WTC11 (cell line): ENCODE data around the gene GSPT1. TPM values are rescaled to one million over a fixed set of nuclear protein-coding genes. Genes with fewer than 3 reads are reported as not detected.
A peak's percentile ranks its signal among the peaks of the same experiment; 100 is the strongest.
"Not testable (repeated sequence)": the region's sequence is repeated elsewhere in the genome, so short reads cannot be mapped to it uniquely, and the experiment has no call there.

Source experiments
- ATAC-seq: fragments of 200-7000 bp; cut with Tn5 transposase; 2 replicates; pipeline ENCODE4 v1.10.0; 2021; ENCODE audit warnings: mild to moderate bottlenecking, moderate library complexity
- CTCF ChIA-PET: fragments of 300-600 bp; sonication (Branson Sonifier 250); formaldehyde crosslinking; loops from one replicate; lab custom pipeline; 2021; ENCODE audit warnings: antibody characterized with exemption; lab: Charles Lee
- POLR2A ChIA-PET: fragments of 350-600 bp; sonication (Branson Sonifier 250); formaldehyde crosslinking; loops from one replicate; lab custom pipeline; 2021; ENCODE audit warnings: antibody characterized with exemption; lab: Charles Lee
- DNase-seq: peaks from one replicate; pipeline ENCODE4 v3.0.0; 2021; ENCODE audit warnings: low spot score
- H3K27ac Mint-ChIP-seq: 2 replicates; pipeline ENCODE4 v1.8.0; 2021; ENCODE audit warnings: mixed read lengths
- H3K27me3 Mint-ChIP-seq: 2 replicates; pipeline ENCODE4 v1.8.0; 2021; ENCODE audit warnings: low read depth, mild to moderate bottlenecking, moderate library complexity, mixed read lengths
- H3K36me3 Mint-ChIP-seq: 2 replicates; pipeline ENCODE4 v1.8.0; 2021; ENCODE audit warnings: mixed read lengths
- H3K4me1 Mint-ChIP-seq: 2 replicates; pipeline ENCODE4 v1.8.0; 2022; ENCODE audit warnings: mixed read lengths
- H3K4me3 Mint-ChIP-seq: 2 replicates; pipeline ENCODE4 v1.8.0; 2021; ENCODE audit warnings: mild to moderate bottlenecking, moderate library complexity, mixed read lengths
- H3K9me3 Mint-ChIP-seq: 2 replicates; pipeline ENCODE4 v1.8.0; 2021; ENCODE audit warnings: mixed read lengths
- CREB1 ChIP-seq: sonication (generic); formaldehyde crosslinking; IDR thresholded peaks from 2 replicates; pipeline ENCODE4 v1.8.0; 2023; ENCODE audit warnings: mild to moderate bottlenecking, missing genetic modification reagents
- FOXP1 ChIP-seq: sonication (generic); formaldehyde crosslinking; IDR thresholded peaks from 2 replicates; pipeline ENCODE4 v1.8.0; 2022; ENCODE audit warnings: missing genetic modification reagents, mild to moderate bottlenecking, moderate library complexity, borderline replicate concordance
- GABPB1 ChIP-seq: sonication (generic); formaldehyde crosslinking; IDR thresholded peaks from 2 replicates; pipeline ENCODE4 v1.8.1; 2023; ENCODE audit warnings: mild to moderate bottlenecking, missing genetic modification reagents
- NFE2L1 ChIP-seq: sonication (generic); formaldehyde crosslinking; IDR thresholded peaks from 2 replicates; pipeline ENCODE4 v1.8.1; 2023; ENCODE audit warnings: missing genetic modification reagents
- TEAD4 ChIP-seq: sonication (generic); formaldehyde crosslinking; IDR thresholded peaks from 2 replicates; pipeline ENCODE4 v1.8.0; 2022; ENCODE audit warnings: mild to moderate bottlenecking, missing genetic modification reagents
- TP53 ChIP-seq: sonication (generic); formaldehyde crosslinking; IDR thresholded peaks from 2 replicates; pipeline ENCODE4 v1.8.1; 2023; ENCODE audit warnings: mild to moderate bottlenecking, missing genetic modification reagents
- ZNF219 ChIP-seq: sonication (generic); formaldehyde crosslinking; IDR thresholded peaks from 2 replicates; pipeline ENCODE4 v1.8.0; 2023; ENCODE audit warnings: missing genetic modification reagents, mild to moderate bottlenecking, borderline replicate concordance
- total RNA-seq: library from RNA; stranded (reverse); gene quantifications from 3 replicates; pipeline ENCODE4 v1.2.3, GENCODE V29; 2021
- TF ChIP-seq, protein P1 (sequence below): sonication (generic); formaldehyde crosslinking; IDR thresholded peaks from 2 replicates; pipeline ENCODE4 v1.8.1; 2022; ENCODE audit warnings: mild to moderate bottlenecking, moderate library complexity, missing genetic modification reagents
- TF ChIP-seq, protein P2 (sequence below): fragments of 250-450 bp; sonication (Bioruptor Pico); IDR thresholded peaks from 2 replicates; pipeline ENCODE4 v2.1.2; 2022; ENCODE audit warnings: mild to moderate bottlenecking, moderate library complexity
- TF ChIP-seq, protein P3 (sequence below): sonication (generic); formaldehyde crosslinking; IDR thresholded peaks from 2 replicates; pipeline ENCODE4 v1.8.0; 2022; ENCODE audit warnings: missing genetic modification reagents
- TF ChIP-seq, protein P4 (sequence below): sonication (generic); formaldehyde crosslinking; IDR thresholded peaks from 2 replicates; pipeline ENCODE4 v1.8.0; 2022; ENCODE audit warnings: mild to moderate bottlenecking, missing genetic modification reagents
- TF ChIP-seq, protein P5 (sequence below): sonication (generic); formaldehyde crosslinking; IDR thresholded peaks from 2 replicates; pipeline ENCODE4 v1.8.0; 2023; ENCODE audit warnings: missing genetic modification reagents
- TF ChIP-seq, protein P6 (sequence below): sonication (generic); formaldehyde crosslinking; conservative IDR thresholded peaks from 2 replicates; pipeline ENCODE4 v1.8.1; 2022; ENCODE audit warnings: mild to moderate bottlenecking, missing genetic modification reagents
- TF ChIP-seq, protein P7 (sequence below): fragments of 250-450 bp; sonication (Bioruptor Pico); IDR thresholded peaks from 2 replicates; pipeline ENCODE4 v1.8.0; 2021; ENCODE audit warnings: mild to moderate bottlenecking

The GSPT1 gene
- total RNA-seq, 1 experiment from 2014 or later, result 190 TPM

DNA sequence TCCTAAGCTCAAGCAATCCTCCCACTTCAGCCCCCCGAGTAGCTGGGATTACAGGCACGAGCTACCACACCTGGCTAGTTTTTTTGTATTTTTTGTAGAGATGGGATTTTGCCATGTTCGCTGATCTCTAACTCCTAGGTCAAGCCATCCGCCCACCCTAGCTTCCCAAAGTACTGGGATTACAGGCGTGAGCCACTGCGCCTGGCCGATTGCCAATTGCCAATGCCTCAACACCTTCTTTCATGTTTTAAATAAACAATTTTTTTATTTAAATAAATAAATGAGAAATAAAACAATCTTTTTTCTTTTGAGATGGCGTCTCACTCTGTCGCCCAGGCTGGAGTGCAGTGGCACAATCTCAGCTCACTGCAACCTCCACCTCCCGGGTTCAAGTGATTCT, 8.3 kb upstream of the GSPT1 start:
- ATAC-seq, H3K27me3 Mint-ChIP-seq, POLR2A ChIA-PET, H3K4me3 Mint-ChIP-seq, H3K27ac Mint-ChIP-seq, H3K4me1 Mint-ChIP-seq, H3K36me3 Mint-ChIP-seq, H3K9me3 Mint-ChIP-seq, DNase-seq: not testable (repeated sequence)
- CTCF ChIA-PET, result interaction anchor here (0.6 kb wide), 1 partner anchor 64 kb away, joined by 4 read pairs; no protein-coding TSS in a partner anchor

DNA sequence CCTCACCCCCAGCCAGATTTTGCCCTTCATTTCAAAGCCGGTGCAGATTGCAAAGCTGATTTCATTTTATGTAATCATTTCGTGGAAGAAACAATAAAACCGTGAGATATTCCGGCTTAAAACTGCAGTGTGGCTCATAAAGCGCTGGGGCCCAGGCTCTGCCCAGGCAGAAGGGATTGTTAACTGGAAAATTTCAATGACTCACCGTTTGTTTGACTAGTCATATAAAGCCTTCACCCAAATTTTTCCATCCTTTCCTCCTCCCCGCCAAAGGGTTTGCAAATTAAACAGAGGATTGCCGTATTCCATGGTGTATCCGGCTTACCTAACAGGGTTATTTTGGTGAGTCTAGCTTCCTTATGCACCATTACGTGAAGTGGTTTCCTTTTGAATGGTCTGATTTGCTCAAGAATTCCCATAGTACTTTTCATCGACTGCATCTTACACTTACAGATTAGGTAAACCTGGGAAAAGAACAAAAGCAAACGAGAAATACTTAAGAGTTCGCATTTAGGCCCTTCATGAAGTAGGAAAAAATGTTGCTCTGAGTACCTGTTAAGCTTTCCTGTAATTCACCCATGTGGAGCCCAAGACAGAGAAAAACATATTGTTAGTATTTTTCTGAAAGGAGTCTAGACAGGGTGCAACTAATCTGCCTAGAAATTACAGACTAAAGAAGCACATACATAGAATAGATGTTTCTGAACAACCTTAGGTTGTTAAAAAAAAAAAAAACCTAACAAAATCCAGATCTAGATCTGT, 949 bp upstream of the GSPT1 start:
- CTCF ChIA-PET, result interaction anchor here (1.3 kb wide), 1 partner anchor 151 kb away, joined by 6 read pairs; no protein-coding TSS in a partner anchor
- ATAC-seq, result no peak
- POLR2A ChIA-PET, result interaction anchor here (1.0 kb wide), 1 partner anchor 66 kb away, joined by 3 read pairs; no protein-coding TSS in a partner anchor
- Mint-ChIP-seq H3K4me1 (peaks cover 27% of the 10 kb centered on the region), H3K27ac (peak overlapping the region; percentile 89), H3K9me3 (no peaks in the 10 kb centered on the region), H3K4me3 (peak overlapping the region; percentile 78), H3K36me3 (peaks cover 2% of the 10 kb centered on the region; the same call in 1 of the 2 replicates), H3K27me3 (no peaks in the 10 kb centered on the region; the same call in 1 of the 2 replicates)
- DNase-seq, result no peak
- TF ChIP-seq TEAD4 (no peak), GABPB1 (peak; percentile 74)

DNA sequence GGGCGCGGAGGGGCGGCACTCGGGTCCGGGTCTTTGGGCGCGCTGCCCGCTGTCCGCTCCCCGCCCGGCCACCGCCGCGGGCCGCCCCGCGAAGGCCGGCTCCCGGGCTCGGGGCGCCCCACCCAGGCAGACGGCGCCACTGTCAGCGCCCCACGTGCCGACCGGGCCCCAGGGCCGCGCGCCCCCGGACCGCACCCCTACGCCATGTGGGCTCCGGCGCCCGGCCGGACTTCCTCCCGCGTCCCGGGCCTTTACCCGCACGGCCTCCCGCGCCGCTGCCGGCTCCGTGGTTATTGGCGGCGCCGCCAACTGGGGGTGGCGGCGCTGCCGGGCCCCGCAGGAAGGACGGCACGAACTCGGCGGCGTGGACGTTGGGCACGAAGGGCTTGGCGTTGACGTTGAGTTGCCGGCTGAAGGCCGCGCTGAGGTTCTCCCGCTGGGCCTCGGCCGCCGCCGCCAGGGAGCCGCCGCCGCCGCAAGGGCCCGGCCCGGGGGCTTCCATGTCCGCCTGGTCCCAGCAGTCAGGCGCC, 577 bp downstream of the GSPT1 start:
- Mint-ChIP-seq H3K4me3 (peak overlapping the region; percentile 94), H3K27ac (no peak overlapping the region)
- no peak for ATAC-seq
- peak; percentile 79; the same call in 1 of the 2 replicates for TF ChIP-seq TP53 (CRISPR knock-in tag)
- TF ChIP-seq, protein P1, sequence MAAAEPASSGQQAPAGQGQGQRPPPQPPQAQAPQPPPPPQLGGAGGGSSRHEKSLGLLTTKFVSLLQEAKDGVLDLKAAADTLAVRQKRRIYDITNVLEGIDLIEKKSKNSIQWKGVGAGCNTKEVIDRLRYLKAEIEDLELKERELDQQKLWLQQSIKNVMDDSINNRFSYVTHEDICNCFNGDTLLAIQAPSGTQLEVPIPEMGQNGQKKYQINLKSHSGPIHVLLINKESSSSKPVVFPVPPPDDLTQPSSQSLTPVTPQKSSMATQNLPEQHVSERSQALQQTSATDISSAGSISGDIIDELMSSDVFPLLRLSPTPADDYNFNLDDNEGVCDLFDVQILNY, result 0 out of 2 replicates have a peak, but pooled peaks have one; percentile 13
- TF ChIP-seq, protein P2, sequence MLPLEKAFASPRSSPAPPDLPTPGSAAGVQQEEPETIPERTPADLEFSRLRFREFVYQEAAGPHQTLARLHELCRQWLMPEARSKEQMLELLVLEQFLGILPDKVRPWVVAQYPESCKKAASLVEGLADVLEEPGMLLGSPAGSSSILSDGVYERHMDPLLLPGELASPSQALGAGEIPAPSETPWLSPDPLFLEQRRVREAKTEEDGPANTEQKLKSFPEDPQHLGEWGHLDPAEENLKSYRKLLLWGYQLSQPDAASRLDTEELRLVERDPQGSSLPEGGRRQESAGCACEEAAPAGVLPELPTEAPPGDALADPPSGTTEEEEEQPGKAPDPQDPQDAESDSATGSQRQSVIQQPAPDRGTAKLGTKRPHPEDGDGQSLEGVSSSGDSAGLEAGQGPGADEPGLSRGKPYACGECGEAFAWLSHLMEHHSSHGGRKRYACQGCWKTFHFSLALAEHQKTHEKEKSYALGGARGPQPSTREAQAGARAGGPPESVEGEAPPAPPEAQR, result no peak
- TF ChIP-seq FOXP1, result peak; percentile 11; the same call in 1 of the 2 replicates
- TF ChIP-seq, all 79 proteins: peak for 3
- Mint-ChIP-seq H3K27me3 (no peaks in the 10 kb centered on the region; the same call in 1 of the 2 replicates), H3K4me1 (peaks cover 36% of the 10 kb centered on the region), H3K9me3 (no peaks in the 10 kb centered on the region), H3K36me3 (peaks cover 2% of the 10 kb centered on the region; the same call in 1 of the 2 replicates)
- CTCF ChIA-PET, result no interaction called here
- peak; percentile 22 for DNase-seq
- POLR2A ChIA-PET, result no interaction called here

DNA sequence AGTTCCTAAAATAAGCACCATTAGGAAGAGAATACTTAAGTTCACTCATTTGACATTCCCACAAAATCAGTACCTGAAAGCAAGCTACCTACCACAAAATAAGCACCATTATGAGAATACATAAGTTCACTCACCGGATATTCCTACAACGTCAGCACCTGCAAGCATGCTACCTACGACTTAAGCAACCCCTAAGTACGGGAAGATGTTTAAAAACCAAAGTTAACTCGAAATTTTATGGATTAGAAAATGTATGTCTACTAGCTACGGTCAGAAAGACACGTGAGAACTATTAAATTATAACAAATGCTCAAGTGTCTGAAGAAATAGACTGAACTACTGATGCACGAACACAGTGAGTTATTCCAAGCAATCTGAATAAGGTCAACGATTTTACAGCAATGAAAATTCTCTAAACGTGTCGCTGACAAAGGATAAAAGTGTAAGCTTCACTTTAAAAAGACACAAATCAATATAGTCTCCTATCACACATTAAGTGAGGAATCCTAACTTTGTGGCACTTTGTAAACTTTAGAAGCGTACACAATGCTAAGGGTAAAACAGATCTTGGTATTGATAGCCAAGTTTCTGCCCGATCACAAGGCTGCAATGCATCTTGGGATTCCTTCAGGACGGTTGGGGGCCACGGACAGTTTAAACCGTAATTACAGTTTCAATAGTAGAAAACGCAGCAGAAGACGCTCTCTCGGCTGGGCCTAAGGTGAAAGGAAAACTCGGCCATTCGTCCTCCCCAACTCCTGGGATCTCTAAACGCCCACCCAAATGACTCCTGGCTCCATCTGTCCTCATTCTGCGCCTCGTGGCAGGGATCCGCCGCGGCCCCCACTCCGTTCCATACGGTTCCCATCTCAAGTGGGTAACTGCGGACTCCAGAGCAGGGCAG, 1.3 kb downstream of the GSPT1 start:
- Mint-ChIP-seq H3K27me3 (no peaks in the 10 kb centered on the region; the same call in 1 of the 2 replicates), H3K9me3 (no peaks in the 10 kb centered on the region), H3K27ac (peak overlapping the region; percentile 44), H3K36me3 (peaks cover 2% of the 10 kb centered on the region; the same call in 1 of the 2 replicates), H3K4me1 (peaks cover 37% of the 10 kb centered on the region), H3K4me3 (peak overlapping the region; percentile 94)
- ATAC-seq, result no peak
- ChIA-PET POLR2A (no interaction called here), CTCF (no interaction called here)
- DNase-seq, result peak; percentile 19
- TF ChIP-seq, protein P3, sequence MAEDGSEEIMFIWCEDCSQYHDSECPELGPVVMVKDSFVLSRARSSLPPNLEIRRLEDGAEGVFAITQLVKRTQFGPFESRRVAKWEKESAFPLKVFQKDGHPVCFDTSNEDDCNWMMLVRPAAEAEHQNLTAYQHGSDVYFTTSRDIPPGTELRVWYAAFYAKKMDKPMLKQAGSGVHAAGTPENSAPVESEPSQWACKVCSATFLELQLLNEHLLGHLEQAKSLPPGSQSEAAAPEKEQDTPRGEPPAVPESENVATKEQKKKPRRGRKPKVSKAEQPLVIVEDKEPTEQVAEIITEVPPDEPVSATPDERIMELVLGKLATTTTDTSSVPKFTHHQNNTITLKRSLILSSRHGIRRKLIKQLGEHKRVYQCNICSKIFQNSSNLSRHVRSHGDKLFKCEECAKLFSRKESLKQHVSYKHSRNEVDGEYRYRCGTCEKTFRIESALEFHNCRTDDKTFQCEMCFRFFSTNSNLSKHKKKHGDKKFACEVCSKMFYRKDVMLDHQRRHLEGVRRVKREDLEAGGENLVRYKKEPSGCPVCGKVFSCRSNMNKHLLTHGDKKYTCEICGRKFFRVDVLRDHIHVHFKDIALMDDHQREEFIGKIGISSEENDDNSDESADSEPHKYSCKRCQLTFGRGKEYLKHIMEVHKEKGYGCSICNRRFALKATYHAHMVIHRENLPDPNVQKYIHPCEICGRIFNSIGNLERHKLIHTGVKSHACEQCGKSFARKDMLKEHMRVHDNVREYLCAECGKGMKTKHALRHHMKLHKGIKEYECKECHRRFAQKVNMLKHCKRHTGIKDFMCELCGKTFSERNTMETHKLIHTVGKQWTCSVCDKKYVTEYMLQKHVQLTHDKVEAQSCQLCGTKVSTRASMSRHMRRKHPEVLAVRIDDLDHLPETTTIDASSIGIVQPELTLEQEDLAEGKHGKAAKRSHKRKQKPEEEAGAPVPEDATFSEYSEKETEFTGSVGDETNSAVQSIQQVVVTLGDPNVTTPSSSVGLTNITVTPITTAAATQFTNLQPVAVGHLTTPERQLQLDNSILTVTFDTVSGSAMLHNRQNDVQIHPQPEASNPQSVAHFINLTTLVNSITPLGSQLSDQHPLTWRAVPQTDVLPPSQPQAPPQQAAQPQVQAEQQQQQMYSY (CRISPR knock-in tag), result 0 out of 2 replicates have a peak, but pooled peaks have one; percentile 34
- TF ChIP-seq, protein P4, sequence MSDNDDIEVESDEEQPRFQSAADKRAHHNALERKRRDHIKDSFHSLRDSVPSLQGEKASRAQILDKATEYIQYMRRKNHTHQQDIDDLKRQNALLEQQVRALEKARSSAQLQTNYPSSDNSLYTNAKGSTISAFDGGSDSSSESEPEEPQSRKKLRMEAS, result no peak
- TF ChIP-seq CREB1 (CRISPR knock-in tag) (no peak), NFE2L1 (CRISPR knock-in tag) (no peak), ZNF219 (no peak)
- TF ChIP-seq, protein P5, sequence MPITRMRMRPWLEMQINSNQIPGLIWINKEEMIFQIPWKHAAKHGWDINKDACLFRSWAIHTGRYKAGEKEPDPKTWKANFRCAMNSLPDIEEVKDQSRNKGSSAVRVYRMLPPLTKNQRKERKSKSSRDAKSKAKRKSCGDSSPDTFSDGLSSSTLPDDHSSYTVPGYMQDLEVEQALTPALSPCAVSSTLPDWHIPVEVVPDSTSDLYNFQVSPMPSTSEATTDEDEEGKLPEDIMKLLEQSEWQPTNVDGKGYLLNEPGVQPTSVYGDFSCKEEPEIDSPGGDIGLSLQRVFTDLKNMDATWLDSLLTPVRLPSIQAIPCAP (CRISPR knock-in tag), result no peak
- TF ChIP-seq, protein P6, sequence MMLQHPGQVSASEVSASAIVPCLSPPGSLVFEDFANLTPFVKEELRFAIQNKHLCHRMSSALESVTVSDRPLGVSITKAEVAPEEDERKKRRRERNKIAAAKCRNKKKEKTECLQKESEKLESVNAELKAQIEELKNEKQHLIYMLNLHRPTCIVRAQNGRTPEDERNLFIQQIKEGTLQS, result no peak
- TF ChIP-seq, protein P7, sequence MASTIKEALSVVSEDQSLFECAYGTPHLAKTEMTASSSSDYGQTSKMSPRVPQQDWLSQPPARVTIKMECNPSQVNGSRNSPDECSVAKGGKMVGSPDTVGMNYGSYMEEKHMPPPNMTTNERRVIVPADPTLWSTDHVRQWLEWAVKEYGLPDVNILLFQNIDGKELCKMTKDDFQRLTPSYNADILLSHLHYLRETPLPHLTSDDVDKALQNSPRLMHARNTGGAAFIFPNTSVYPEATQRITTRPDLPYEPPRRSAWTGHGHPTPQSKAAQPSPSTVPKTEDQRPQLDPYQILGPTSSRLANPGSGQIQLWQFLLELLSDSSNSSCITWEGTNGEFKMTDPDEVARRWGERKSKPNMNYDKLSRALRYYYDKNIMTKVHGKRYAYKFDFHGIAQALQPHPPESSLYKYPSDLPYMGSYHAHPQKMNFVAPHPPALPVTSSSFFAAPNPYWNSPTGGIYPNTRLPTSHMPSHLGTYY (CRISPR knock-in tag), result no peak
